HG03103 (cell line): Measurements from ENCODE around the gene TRIP12.
"Not testable (repeated sequence)": the region's sequence is repeated elsewhere in the genome, so short reads cannot be mapped to it uniquely, and the experiment has no call there.

Source experiments
- ATAC-seq: cut with Tn5 transposase; IDR thresholded peaks from one replicate; pipeline ENCODE4 v1.9.1; 2021; ENCODE audit warnings: low read depth; ENCODE audit not compliant: unreplicated experiment

The TRIP12 gene

DNA sequence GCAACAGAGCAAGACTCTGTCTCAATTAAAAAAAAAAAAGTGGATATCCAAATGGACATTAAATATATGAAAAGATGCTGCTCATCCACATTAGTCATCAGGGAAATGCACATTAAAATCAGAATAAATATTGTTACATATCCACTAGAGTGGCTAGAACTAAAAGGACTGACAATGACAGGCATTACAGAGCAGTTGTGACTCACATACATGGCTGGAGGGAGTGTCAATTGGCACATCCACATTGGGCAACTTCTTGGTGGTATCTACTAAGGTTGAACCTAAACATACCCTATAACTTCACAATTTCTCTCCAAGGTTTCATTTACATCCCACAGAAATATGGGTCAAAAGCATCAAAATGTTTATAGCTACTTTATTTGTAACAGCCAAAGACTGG lies 193.4 kb downstream of the TRIP12 start:
- no peak for ATAC-seq

DNA sequence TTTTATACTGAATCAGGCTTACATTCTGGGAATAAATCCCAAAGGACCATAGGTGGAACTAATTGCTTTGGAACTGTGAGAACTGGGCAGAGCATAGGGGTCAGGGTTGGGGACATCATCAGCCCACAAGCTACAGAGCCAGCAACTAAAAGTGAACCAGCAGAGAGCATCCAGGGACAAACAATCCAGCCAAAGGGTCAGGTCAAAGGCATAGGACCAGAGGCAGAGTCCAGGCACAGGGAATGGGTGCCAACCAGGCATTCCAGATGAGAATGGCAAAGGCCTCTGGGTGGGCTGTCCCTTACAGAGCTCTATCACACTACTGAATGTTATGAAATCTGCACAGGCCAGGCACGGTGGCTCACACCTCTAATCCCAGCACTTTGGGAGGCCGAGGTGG lies 195.2 kb downstream of the TRIP12 start:
- ATAC-seq: no peak

DNA sequence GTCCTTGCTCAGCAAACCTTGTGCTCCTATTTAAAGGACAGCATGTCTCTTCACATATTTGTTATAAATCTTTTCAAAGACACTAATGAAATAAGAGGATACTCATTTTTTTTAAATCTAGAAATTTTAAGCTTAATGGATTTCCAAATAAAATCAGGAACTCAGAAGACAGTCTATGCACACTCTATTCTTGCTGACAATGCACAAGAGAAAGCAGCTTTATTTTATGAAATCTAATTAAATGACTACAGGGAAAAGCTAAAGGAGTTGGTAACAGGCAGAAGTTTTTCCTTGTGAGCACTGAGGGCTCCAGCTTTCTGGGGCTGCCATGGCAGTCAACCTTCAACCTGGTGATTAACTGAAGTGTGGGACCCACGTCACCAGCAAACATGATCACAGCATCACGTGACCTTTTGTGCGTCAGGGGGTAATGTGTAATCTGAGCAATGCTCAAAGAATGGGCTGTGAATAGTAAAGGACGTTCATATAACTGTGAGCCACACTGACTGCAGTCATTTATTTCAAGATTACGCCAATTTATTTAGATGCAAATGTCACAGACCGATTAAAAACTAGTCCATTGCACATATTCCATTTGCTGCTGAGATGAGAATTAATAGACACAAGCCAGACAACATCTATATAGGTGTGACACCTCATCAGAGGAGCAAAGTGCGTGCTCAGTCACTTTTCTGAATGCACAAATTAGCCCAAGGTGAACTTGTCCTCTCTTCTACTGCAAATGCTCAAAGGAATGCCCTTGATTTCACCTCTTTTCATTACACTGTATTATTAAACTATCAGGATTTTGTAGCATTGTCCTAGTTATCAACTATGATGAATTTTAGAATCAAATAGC lies 195.9 kb downstream of the TRIP12 start:
- no peak for ATAC-seq

DNA sequence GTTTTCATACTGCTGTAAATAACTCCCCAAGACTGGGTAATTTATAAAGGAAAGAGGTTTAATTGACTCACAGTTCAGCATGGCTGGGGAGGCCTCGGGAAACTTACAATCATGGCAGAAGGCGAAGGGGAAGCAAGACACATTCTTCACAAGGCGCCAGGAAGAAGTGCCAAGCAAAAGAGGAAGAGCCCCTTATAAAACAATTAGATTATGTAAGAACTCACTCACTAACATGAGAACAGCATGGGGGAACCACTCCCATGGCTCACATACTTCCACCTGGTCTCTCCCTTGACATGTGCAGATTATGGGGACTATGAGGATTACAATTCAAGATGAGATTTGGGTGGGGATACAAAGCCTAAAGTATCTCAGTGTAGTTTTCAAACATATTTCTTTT lies 198.6 kb downstream of the TRIP12 start:
- ATAC-seq: not testable (repeated sequence)

DNA sequence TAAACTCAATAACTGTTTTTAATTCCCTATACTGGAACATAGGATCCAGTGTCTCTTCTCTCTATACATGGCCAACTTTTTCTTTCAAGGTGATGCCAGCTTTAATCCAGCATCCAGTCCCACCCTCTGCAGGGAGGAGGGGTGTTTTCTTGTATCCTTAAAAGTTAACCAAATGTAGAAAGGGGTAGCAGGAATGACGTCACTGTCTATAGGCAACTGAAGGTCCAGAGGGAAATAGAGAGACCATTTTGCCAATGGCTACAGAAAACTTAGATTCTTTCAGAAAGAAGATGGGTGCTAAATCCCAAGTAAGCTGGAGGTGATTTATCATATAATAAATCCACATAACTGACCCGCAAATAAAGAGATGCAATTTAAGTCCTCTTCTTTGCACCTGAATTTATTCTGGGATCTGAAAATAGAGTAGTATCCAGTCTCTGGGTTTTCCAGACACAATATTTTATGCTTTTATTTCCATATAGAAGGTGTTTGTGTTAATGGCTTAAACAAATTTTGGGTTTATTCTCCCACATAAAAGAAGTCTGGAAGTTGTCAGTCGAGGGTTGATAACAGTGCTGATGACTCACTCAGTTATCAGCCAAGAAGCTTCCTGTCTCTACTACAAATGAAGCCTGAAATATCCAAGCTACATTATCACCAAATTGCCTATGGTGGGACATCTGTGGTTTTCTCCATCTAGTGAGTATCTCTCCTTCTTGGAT lies 201.7 kb downstream of the TRIP12 start:
- no peak for ATAC-seq

DNA sequence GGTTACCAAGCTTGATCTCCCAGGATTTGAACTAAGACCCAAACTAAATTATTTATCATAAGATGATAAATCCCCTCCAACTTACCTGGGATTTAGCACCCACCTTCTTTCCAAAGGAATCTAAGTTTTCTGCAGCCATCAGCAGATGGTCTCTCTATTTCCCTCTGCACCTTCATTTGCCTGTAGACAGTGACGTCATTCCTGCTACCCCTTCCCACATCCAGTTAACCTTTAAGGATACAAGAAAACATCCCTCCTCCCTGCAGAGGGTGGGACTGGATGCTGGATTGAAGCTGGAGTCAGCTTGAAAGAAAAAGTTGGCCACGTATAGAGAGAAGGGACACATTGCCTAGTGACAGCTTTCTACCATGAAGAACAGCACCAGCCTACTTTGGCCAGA lies 203.8 kb downstream of the TRIP12 start:
- no peak for ATAC-seq

DNA sequence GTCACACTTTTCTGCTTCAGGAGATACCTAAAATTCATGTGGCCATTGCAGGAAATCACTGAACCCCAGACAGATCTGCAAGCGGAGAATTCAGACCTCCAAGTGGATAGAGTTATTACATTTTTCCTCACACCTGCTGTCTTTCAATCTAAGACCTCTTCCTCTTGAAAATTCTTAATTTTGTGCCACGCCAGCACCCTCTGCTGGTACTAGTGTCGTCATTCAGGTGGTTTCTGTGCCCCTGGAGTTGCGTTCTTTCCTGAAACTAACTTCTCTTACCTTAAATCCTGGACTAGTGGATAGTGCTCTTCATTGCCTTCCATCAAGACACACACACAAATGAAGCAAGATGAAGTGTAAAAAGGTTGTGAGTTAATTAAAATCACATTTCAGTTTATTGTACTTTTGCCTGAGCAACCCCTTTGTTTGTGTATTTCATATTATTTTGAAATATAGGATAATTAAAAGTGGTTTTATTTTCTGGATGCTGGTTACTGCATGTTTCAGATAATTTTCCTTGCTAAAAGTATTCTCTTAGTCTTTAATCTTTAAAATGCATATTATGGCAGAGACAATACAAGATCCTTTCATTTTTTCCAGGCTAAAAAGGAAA lies 205.8 kb downstream of the TRIP12 start:
- ATAC-seq: no peak

DNA sequence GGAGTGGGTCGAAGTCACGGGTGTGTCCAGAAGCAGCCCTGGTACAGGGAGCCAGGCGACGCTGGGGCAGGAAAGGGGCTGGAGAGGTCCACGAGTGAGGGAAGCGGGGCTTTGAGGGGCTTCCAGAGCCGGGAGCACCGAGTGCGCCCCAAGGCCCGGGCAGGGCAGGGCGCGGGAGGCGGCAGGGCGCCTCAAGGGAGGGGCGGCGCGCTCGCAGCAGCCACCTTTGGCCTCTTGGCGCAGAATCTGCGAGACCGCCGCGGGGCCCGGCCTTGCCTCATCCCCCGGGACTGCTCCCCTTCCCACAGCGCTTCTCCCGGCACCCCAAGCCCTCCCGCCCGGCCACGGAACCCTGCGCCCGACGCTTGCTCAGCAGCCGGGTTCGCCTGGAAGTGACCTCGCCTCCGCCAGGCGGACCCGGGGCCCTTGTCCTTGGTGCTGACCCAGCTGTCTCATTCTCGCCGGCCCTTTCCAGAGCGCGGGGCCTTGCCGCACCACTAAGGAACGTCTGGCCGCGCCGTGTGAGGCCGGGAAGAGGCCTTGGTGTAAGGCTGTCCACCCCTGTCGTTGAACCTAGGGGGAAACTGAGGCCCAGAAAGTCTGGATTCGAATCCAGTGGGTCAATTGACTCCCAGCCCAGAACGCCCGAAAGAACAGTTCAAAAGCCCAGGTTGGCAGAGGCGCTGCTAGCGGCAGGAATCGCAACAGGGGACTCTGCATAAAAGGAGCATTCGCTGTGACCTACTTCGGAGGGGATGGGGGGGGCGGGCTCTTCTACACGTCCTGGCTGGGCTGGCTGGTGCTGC lies 206.9 kb downstream of the TRIP12 start:
- ATAC-seq: peak; percentile 24

DNA sequence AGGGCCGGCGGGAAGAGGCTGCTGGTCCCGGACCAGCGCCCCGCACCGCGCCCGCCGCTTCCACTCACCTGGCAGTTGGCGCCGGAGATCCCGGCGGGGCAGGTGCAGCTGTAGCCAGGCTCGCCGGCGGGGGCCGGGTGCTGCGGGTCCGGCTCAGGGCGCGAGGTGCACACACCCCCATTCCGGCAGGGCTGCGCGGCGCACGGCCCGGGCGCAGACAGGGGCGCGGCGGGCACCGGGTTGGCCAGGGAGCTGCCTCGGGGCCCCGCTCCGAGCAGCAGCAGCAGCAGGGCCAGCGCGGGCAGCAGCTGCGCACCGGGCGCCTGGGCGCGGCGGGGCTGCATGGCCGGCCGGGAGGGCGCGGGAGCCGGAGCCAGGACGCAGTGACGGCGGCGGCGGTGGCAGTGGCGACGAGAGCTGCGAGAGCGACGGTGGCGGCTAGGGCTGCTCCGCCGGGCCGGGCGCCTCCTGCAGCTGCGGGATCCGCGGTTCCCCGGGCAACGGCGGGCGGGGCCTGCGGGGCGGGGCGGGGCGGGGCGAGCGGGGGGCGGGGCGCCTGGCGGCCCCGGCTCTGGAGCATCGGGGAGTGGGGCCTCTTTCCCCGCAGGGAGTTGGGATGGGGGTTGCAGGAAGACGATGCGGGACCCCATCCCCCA lies 207.6 kb downstream of the TRIP12 start, which contains the start of gene DNER:
TSS of gene DNER (minus strand) at position 476 of the 656 bp plus-strand sequence. CDS start at position 344, 132 bp downstream.
- ATAC-seq: peak; percentile 84
